HG02981 (cell line): ENCODE measurements around the gene RHBDL2.
"Not testable (repeated sequence)": the region's sequence is repeated elsewhere in the genome, so short reads cannot be mapped to it uniquely, and the experiment has no call there.

Experiments used
- ATAC-seq: cut with Tn5 transposase; IDR thresholded peaks from one replicate; pipeline ENCODE4 v1.9.1; 2021; ENCODE audit warnings: mild to moderate bottlenecking, moderate library complexity; ENCODE audit not compliant: unreplicated experiment

Gene RHBDL2, protein sequence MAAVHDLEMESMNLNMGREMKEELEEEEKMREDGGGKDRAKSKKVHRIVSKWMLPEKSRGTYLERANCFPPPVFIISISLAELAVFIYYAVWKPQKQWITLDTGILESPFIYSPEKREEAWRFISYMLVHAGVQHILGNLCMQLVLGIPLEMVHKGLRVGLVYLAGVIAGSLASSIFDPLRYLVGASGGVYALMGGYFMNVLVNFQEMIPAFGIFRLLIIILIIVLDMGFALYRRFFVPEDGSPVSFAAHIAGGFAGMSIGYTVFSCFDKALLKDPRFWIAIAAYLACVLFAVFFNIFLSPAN

DNA sequence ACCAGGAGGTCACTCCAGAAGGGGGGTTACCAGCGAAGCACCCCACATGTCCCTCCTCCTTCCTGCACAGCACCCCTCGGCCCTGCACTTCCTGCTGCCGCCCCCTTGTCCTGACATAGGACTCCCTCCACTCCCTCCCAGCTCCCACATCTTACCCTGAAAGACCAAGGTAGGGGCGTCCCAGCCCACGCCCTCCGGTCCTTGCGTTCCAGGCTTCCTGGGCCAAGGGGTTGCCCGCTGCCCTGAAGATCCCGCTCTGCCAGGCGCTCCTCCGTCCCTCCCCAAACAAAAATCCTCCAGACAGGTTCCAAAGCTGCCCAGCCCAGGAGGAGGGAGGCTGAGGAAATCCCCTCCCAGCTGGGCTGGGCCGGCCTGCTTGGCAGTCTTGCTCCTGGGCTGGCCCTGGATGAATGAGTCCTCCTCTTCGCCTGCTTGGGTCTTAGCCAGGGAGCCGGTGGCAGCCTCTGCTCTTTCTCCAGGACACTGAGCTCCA, at the start of gene RHBDL2:
Gene RHBDL2 (minus strand): TSS at position 304 of the 493 bp plus-strand sequence. CDS start 22,618 bp downstream, outside the sequence.
- ATAC-seq, result no peak

DNA sequence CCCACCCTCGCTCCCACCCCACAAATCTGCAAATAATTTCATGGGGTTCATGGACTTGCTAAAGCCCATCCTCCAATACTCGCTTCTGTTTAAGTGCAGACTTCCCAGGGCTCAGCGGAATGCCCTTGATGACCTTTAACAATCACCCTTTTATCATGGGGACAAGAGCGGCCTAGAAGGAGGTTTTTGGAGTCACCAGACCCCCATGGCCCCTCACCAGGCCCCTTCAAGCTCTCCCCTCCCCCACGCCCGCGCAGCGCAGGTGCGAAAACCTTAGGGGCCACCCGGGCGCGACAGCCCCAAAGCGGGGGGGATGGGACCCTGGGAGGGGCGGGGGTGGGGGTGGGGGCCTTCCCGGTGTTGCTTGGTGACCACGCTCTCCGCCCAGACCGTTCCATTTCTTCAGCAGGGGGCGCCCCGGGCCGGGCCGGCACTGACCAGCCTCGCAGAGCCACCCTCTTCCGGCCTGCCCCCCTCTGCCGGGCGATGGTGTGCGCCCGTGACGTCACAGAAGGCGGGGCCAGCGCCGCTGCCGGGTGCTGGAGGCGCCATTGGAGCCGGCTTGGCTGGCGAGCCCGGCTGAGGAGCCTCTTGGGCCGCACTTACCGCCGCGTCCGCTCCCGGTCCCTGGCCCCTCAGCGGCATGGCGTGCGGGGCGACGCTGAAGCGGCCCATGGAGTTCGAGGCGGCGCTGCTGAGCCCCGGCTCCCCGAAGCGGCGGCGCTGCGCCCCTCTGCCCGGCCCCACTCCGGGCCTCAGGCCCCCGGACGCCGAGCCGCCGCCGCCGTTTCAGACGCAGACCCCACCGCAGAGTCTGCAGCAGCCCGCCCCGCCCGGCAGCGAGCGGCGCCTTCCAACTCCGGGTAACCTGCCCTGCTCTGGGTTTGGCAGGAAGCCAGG, 49.4 kb upstream of the RHBDL2 start, which contains the start of gene AKIRIN1:
Gene AKIRIN1 (plus strand): TSS at position 539 of the 900 bp plus-strand sequence. CDS start 105 bp downstream, at position 644.
- ATAC-seq, result peak; percentile 94

- ATAC-seq, result no peak
Observed at GRCh38 chr1:38990386-38990737, 48.7 kb upstream of the RHBDL2 start.

DNA sequence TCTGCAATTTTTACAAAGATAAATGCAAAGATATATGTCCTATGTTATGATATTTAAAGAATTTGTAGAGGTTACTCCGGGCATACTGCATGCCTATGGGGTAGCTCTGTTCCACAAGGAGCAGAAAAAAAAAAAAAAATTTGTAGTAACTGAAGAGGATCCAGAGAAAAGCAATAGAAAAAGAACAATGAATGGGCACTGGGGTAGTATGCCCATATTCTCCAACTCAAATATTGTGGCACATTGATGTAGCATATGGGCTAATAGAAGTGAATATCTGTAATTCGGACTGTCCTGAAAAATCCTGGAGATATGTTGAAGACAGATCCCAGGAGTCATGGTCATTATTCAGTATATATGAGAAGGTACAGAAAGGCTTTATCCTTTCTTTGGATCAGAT, 48.3 kb upstream of the RHBDL2 start:
- ATAC-seq, result no peak

DNA sequence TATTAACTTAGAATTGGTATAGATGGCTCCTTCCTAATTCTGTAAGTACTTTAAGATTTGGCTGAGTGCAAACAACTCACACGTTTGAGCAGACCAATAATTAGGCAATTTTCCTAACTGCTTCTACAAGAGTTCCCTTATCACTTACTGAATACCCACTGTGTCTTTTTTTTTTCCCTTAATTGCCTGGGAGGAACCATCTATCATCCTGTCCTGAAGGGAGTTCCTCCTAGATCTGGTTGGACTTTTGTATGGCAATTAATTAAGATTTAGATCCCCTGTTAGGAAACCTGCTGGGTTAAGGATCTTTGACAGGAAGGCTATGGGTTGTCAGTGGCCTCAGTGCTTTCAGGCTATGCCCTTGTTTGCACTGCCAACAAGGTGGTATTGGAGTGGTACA, 37.8 kb upstream of the RHBDL2 start:
- ATAC-seq, result not testable (repeated sequence)

DNA sequence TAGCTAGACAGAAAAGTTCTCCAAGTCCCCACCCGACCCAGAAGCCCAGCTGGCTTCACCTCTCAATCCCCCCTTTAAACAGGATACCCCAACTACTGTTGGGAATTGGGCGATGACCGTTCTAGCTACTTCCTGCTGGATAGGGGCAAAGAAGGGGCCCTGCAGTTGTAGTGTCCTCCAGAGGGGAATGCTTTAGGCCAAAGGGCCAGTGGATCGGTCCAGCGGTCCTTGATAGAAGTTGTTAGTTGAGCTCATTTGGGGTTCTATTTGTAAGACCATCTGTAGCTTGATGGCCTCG, 36.6 kb upstream of the RHBDL2 start:
- not testable (repeated sequence) for ATAC-seq

DNA sequence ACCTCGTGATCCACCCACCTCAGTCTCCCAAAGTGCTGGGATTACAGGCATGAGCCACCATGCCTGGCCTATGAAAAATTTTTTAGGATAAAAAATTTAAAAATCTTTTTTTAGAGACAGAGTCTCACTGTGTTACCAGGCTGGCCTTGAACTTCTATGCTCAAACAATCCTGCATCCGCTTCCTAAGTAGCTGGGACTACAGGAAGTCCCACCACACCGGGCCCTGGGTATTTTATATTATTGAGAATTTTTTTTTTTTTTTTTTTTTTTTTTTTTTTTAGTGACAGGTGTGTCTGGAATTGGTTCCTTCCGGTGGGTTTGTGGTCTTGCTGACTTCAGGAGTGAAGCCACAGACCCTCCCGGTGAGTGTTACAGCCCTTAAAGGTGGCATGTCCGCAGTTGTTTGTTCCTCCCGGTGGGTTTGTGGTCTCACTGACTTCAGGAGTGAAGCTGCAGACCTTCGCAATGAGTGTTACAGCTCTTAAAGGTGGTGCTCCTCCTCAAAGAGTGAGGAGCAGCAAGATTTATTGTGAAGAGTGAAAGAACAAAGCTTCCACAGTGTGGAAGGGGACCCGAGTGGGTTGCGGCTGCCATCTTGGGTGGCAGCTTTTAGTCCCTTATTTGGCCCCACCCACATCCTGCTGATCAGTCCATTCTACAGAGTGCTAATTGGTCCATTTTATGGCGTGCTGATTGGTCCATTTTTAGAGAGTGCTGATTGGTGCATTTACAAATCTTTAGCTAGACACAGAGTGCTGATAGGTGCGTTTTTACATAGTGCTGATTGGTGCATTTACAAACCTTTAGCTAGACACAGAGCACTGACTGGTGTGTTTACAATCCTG, 36.0 kb upstream of the RHBDL2 start:
- ATAC-seq, result not testable (repeated sequence)

DNA sequence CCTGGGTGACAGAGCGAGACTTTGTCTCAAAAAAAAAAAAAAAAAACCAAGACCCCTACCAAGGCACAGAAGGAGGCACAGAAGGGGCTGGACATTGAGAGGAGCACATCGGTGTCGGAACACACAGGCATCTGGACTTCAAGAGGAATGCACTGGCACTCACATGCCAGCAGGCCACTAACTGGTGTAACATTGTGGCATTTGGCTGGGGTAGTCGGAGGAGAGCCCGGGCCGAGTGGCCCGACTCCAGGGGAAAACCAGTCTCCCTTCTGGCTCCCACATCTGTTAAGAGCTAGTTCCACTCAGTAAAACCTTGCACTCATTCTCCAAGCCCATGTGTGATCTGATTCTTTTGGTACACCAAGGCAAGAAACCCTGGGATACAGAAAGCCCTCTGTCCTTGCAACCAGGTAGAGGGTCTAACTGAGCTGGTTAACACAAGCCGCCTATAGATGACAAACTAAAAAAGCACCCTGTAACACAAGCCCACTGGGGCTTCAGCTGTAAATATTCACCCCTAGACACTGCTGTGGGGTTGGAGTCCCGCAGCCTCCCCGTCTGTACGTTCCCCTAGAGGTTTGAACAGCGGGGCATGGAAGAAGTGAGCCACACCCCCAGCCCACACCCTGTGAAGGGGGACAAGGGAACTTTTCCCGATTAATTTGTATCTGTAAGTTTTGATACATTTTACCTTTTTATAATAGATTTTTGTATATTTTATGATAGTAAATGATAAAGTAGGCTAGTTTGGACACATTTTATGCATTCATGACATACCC, 32.2 kb upstream of the RHBDL2 start:
- no peak for ATAC-seq

DNA sequence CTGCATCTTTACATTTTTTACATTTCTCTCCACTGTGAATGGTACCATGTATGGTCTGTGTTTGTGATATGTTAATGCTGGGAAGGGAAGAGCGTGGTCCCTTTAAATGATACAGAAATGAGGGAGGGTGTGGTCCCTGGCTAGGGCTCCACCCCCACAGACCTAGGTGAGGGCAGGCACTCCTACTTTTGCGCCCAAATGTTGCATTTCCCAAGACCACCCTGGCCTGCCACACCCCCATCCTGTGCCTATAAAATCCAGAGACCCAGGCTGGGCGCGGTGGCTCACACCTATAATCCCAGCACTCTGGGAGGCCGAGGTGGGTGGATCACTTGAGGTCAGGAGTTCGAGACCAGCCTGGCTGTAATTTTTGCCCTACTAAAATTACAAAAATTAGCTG, 31.5 kb upstream of the RHBDL2 start:
- ATAC-seq, result not testable (repeated sequence)

DNA sequence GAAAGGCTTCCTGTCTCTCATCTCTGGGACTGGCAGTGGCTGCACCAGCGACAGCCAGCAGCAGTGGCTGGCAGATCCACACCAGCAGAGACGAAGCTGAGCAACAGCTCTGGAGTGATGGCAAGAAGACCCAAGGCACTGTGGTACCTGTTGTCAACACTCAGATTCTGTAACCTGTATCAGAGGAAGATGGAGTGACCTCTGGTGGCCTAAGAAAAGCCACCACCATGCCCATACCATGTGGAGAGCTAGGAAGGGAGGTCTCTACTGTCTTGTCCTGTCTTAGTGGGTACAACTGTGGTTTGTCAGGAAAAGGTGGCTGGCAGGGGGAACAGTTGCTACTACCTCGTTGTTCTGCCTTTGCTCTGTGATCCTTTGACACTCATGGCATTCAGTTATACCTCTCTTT, 22.5 kb upstream of the RHBDL2 start:
- ATAC-seq, result no peak

DNA sequence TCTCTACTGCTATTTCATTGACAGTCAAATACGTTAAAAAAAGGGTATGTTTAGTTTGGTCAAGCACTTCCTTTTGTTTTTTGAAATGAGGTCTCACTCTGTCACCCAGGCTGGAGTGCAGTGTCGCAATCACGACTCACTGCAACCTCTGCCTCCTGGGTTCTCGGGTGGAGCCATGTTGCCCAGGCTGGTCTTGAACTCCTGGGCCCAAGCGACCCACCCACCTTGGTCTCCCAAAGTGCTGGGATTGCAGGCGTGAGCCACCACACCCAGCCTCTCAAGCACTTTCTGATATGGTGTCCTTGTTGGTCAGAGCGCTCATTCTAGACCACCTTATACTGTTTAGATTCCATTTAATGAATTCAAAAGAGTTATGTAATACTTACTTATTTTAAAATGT, 20.9 kb upstream of the RHBDL2 start:
- no peak for ATAC-seq

GRCh38 chr1:38962113-38962512, 20.5 kb upstream of the RHBDL2 start:
- no peak for ATAC-seq

DNA sequence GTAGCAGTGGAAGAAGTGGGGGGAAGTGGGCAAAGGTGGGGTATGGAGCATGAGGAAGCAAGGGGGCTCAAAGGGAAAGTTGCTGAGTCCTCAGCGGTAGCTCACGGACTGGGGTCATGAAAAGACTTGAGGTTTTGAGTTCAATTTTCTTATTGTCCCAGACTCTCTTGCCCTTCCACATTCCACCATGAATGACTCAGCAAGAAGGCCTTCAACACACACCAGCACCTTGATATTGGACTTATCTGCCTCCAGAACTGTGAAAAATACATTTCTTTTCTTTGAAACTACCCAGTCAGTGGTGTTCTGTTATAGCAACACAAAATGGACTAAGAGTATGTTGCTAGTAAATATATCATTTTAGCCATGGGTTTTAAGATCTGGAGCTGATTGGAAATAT, 17.3 kb upstream of the RHBDL2 start:
- no peak for ATAC-seq

- no peak for ATAC-seq
Observed at GRCh38 chr1:38953433-38953860, 11.8 kb upstream of the RHBDL2 start.

- ATAC-seq, result no peak
Observed at GRCh38 chr1:38950553-38950952, 8.9 kb upstream of the RHBDL2 start.

GRCh38 chr1:38944547-38944946, 2.9 kb upstream of the RHBDL2 start:
- no peak for ATAC-seq

DNA sequence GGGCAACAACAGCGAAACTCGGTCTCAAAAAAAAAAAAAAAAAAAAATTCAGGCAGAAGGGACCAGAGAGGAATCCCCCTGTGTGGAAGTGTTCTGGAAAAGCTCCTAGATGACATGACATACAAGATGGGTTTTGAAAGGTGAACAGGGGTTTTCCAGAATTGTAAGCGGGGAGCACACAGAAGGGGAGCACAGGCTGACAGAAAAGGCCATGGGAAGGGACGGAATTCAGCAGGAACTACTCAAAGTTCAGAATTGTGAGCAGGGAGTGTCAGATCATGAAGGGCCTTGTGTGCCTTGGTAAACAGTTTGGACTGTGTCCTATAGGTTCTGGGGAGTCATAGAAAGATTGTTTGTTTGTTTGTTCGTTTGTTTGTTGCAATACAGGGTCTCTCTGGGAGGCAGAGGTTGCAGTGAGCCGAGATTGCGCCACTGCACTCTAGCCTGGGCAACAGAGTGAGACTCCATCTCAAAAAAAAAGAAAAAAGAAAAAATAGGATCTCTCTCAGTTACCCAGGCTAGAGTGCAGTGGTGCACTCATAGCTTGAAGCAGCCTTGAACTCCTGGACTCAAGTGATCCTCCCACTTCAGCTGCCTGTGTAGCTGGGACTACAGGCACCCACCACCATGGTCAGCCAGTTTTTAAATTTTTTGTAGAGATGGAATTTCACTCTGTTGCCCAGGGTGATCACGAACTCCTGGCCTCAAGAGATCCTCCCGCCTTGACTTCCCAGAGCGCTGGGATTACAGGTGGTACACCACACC, 1.2 kb upstream of the RHBDL2 start:
- ATAC-seq, result no peak

- ATAC-seq, result no peak
Observed at GRCh38 chr1:38941093-38941492, 537 bp downstream of the RHBDL2 start.

GRCh38 chr1:38940339-38941047, 1.1 kb downstream of the RHBDL2 start:
- ATAC-seq, result no peak
